SJSA1 (cell line): ENCODE measurements around the gene ASB13. TPM values are rescaled to one million over a fixed set of nuclear protein-coding genes. Genes with fewer than 3 reads are reported as not detected.

ENCODE experiments used
- DNase-seq, 2 experiments: peaks; one replicate each; pipeline ENCODE4 v3.0.0-alpha.2; 2015 to 2020; ENCODE audit warnings: low spot score in 2 of 2, low read depth in 1 of 2
- H3K27ac ChIP-seq: fragments of 250-450 bp; sonication (Bioruptor Pico); 2 replicates; pipeline ENCODE4 v1.5.1; 2020; ENCODE audit warnings: mild to moderate bottlenecking, moderate library complexity
- H3K27me3 ChIP-seq: fragments of 250-450 bp; sonication (Bioruptor Pico); replicated peaks from 2 replicates; pipeline ENCODE4 v1.5.1; 2020; ENCODE audit warnings: mild to moderate bottlenecking, moderate library complexity
- H3K36me3 ChIP-seq: fragments of 250-450 bp; sonication (Bioruptor Pico); 2 replicates; pipeline ENCODE4 v1.5.1; 2020; ENCODE audit warnings: mild to moderate bottlenecking
- H3K4me1 ChIP-seq: fragments of 250-450 bp; sonication (Bioruptor Pico); replicated peaks from 2 replicates; pipeline ENCODE4 v1.6.1; 2021; ENCODE audit warnings: mild to moderate bottlenecking
- H3K4me3 ChIP-seq: fragments of 250-450 bp; sonication (Bioruptor Pico); 2 replicates; pipeline ENCODE4 v1.5.1; 2020; ENCODE audit warnings: mild to moderate bottlenecking
- H3K9me3 ChIP-seq: fragments of 250-450 bp; sonication (Bioruptor Pico); replicated peaks from 2 replicates; pipeline ENCODE4 v1.5.1; 2020; ENCODE audit warnings: mild to moderate bottlenecking
- total RNA-seq: library from RNA; depleted of rRNA; stranded (reverse); fragments of >200 nt; shearing (Covaris generic); gene quantifications from 2 replicates; pipeline ENCODE4 v1.2.3, GENCODE V29; 2014

The ASB13 gene
- total RNA-seq, 1 experiment from 2014 or later = 6.8 TPM

DNA sequence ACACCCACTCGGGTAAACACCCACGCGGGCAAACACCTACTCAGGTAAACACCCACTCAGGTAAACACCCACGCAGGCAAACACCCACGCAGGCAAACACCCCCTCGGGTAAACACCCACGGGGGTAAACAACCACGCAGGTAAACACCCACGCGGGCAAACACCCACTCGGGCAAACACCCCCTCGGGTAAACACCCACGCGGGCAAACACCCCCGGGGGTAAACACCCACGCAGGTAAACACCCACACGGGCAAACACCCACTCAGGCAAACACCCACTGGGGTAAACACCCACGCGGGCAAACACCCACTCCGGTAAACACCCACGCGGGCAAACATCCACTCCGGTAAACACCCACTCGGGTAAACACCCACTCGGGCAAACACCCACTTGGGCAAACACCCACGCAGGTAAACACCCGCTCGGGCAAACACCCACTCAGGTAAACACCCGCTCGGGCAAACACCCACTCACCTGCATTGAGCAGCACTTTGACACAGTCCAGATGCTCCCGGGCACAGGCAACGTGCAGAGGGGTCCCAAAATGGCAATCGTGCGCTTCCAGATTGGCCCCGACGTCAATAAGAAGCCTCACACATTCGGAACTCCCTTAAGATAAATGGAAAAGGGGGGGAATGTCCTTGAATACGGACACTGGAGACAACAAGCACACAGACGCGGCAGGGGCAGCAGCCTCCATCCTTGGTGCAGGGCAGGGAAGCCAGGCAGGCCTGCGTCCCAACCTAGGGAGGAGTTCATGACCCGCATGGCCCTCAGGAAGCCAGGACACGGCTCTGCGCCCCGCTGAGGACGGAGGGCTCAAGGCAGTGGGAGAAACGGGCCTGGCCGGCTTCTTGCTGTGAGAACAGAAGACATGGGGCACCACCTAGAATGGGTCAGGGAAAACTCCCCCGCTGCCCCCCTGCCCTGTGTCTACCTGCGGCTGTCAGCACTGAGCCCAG, 17.6 kb downstream of the ASB13 start:
- Histone ChIP-seq H3K9me3 (no peaks in the 10 kb centered on the region), H3K27ac (no peak overlapping the region), H3K4me3 (no peak overlapping the region), H3K4me1 (no peaks in the 10 kb centered on the region), H3K36me3 (no peaks in the 10 kb centered on the region), H3K27me3 (no peaks in the 10 kb centered on the region)
- DNase-seq = no peak

DNA sequence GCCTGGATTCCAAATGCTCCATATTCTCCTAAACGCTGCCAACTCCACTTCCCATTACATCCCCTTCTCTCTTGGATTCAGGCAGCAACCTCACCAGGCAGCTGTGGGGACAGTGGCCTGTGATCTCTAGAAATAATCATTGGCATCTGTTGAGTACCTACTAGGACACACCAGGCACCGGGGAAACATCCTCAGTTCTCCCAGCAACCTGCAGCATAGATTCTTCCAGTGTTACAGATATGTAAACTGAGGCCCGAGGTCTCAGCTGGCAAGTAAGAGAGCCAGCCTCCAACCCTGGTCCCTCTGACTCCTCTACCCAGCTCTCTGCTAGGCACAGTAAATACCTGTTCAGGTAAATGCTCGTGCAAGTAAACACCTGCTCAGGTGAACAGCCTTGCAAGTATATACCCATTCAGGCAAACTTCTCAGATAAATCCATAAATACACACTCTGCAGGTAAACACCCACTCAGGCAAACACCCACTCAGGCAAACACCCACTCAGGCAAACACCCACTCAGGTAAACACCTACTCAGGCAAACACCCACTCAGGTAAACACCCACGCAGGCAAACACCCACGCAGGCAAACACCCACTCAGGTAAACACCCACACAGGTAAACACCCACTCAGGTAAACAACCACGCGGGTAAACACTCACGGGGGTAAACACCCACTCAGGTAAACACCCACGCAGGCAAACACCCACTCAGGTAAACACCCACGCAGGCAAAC, 18.7 kb downstream of the ASB13 start:
- Histone ChIP-seq H3K36me3 (no peaks in the 10 kb centered on the region), H3K4me1 (no peaks in the 10 kb centered on the region), H3K9me3 (no peaks in the 10 kb centered on the region), H3K4me3 (no peak overlapping the region), H3K27ac (no peak overlapping the region), H3K27me3 (no peaks in the 10 kb centered on the region)
- no peak for DNase-seq

DNA sequence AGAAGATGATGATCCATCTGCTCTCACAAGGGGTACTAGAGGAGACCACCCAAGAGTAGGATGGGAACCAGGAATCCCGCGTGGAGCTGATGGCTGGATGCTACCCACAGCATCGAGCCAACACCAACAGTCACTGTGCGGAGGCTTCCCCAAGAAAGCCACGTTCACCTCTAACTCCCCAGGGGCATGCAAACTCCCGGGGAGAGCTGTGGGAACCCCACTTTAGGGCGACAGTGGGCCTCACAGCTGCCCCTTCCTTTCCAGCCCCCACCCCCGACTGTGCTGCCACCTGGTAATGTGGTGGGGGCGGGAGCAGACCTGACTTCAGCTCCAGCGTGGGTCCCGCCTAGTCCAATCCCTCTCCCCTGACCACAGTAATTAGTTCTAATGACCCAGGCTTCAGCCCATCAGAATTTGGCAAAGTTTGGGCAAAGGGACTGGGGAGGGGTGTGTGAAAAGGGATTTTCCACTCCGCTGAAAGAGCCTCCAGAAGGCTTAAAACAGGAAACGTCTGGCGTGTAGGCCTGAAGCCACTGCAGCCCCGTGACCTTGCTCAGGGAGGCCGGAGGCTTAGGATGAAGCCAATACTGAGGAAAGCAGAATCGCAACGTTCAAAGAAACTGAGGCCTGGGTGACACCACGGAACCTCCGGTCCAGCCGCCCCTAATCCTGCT, 20.3 kb downstream of the ASB13 start:
- H3K27me3 ChIP-seq = no peaks in the 10 kb centered on the region
- no peaks in the 10 kb centered on the region for H3K4me1 ChIP-seq
- H3K27ac ChIP-seq = no peak overlapping the region
- H3K4me3 ChIP-seq = no peak overlapping the region
- H3K36me3 ChIP-seq = 0 out of 2 replicates have a peak, but pooled peaks cover 3% of the 10 kb centered on the region
- no peak for DNase-seq
- no peaks in the 10 kb centered on the region for H3K9me3 ChIP-seq

DNA sequence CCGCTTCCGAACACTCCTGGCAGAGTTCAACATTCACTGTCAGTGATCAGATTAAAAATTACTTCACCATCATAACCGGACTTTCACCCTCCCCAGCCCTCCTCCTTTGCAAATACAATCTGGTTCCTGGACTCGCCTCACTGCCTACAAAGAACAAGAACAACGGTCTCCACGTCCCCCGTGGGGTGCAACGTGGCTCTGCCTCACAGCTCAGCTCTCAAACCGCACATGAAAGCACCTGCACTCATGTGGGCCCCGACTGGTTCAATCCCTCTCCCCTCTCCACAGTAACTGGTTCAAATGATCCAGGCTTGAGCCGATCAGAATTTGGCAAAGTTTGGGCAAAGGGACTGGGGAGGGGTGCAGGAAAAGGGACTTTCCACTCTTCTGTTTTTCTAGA, 21.0 kb downstream of the ASB13 start:
- Histone ChIP-seq H3K9me3 (no peaks in the 10 kb centered on the region), H3K4me3 (no peak overlapping the region), H3K27ac (no peak overlapping the region), H3K36me3 (0 out of 2 replicates have a peak, but pooled peaks cover 3% of the 10 kb centered on the region), H3K4me1 (no peaks in the 10 kb centered on the region), H3K27me3 (no peaks in the 10 kb centered on the region)
- no peak for DNase-seq

DNA sequence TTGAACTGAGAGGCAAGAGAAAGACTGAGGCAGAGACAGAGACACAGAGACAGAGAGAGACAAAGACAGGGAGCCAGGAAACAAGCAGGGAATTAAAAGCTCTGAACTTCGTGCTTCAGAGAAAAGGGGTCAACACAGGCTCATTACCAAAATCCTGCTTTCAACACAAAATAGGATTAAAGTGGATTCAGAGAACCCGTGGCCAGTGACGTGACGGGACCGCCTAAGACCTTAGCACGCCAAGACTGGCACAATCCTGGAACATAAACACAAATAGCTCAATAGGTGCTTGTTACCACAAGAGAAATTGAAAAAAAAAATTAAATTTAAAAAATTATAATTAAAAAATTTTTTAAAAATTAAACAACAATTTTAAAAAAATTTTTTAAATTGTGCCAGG, 21.5 kb downstream of the ASB13 start:
- H3K4me1 ChIP-seq = no peaks in the 10 kb centered on the region
- no peak for DNase-seq

DNA sequence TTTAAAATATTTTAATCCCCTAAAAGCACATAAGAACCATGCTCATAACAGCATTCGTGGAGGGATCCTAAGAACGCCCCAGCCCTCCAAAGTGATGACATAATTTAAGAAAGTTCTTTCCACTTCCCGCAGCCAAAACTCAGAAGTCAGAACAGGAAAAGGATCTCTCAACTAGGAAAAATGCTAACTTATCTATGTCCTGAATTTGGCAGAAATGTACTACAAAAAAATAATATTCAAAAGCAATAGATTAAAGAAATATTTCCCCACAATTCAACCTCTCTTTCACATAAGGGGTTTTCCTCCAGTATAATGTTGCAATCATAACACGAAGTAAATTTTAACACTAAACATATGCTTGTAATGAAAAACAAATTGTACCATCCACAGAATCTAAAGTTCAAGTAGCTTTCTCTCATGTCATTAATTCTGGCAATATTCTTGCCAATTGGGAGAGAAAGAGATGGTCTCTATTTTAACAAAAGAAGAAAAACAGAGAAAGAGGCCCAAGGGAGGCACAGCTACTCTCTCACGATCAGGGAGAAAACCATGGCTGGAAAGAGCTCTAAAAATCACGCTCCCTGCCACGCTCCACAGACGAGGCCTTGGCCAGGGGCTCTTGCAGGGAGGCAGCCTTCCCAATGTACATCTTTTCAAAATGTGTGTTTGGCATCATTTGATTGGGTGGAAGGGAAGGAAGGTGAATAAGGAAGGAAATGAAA, 22.9 kb downstream of the ASB13 start:
- no peaks in the 10 kb centered on the region for H3K27me3 ChIP-seq
- no peak overlapping the region for H3K27ac ChIP-seq
- H3K4me3 ChIP-seq = no peak overlapping the region
- DNase-seq = no peak
- 0 out of 2 replicates have a peak, but pooled peaks cover 3% of the 10 kb centered on the region for H3K36me3 ChIP-seq
- no peaks in the 10 kb centered on the region for H3K9me3 ChIP-seq
- no peaks in the 10 kb centered on the region for H3K4me1 ChIP-seq

More for the DNA sequence above, 21.5 kb downstream of the ASB13 start:
- H3K36me3 ChIP-seq = 0 out of 2 replicates have a peak, but pooled peaks cover 3% of the 10 kb centered on the region
- H3K27ac ChIP-seq = no peak overlapping the region
- no peaks in the 10 kb centered on the region for H3K27me3 ChIP-seq
- no peak overlapping the region for H3K4me3 ChIP-seq
- no peaks in the 10 kb centered on the region for H3K9me3 ChIP-seq

DNA sequence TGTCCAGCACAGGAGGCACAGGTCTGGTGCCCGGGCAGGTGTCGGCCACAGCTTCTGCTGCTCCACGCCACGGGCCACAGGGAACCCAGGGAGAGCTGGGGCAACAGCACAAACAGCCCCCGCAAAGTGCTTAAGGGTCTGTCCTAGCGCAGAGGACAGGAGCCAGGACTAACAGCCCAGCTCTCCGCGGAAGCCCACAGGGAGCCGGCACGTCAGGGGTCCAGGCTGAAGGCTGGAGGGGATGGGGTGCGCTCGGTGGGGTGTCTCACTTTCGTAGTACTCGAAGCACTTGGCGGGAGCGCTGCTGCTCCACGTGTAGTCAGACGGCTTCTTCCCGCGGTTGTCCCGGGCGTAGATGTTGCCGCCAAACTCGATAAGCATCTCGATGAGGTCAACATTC, 24.9 kb downstream of the ASB13 start:
- H3K4me1 ChIP-seq = no peaks in the 10 kb centered on the region
- no peaks in the 10 kb centered on the region for H3K9me3 ChIP-seq
- no peak overlapping the region for H3K4me3 ChIP-seq
- H3K27ac ChIP-seq = no peak overlapping the region
- DNase-seq = no peak
- H3K36me3 ChIP-seq = 0 out of 2 replicates have a peak, but pooled peaks cover 3% of the 10 kb centered on the region
- H3K27me3 ChIP-seq = no peaks in the 10 kb centered on the region

DNA sequence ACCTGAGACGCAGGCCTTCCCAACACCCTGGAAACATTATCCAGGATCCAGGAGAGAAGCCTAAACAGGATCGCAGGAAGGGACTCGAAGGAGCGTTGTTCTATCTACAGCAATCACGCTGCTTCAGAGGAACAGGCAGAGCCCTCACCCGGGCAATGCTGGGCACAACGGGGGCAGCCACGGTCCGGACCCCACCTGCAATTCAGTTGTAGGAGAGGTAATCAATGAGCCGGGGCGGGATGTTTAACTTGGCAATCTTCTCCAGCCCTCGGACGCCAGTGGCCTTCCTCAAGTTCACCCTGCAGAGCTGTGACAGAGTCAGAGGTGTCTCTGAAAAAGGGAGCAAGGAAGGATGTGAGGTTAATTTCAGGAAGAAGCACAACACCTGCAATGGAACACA, 25.9 kb downstream of the ASB13 start:
- DNase-seq = no peak
- no peak overlapping the region for H3K27ac ChIP-seq
- H3K4me3 ChIP-seq = no peak overlapping the region
- H3K36me3 ChIP-seq = 0 out of 2 replicates have a peak, but pooled peaks cover 3% of the 10 kb centered on the region
- no peaks in the 10 kb centered on the region for H3K9me3 ChIP-seq
- no peaks in the 10 kb centered on the region for H3K4me1 ChIP-seq
- H3K27me3 ChIP-seq = no peaks in the 10 kb centered on the region

DNA sequence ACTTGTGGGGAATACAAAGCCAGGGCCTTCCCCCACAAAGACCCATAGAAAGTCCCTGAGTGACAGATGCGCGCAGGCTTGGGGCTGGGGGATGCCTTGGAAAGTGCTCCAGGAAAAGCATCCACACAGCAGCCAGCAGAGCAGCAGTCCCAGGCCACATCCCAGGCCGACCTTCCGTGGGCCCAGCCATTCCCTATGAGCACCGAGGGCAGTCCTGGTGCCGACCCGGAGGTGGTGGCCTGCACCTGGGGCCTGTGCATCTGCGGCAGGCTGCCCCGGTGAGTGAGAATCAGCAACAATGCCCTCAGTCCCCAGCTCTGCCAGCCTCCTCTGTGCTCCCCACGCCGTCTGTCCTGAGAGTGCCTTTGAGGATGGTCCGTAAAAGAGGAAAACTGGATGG, 26.4 kb downstream of the ASB13 start:
- H3K27me3 ChIP-seq = no peaks in the 10 kb centered on the region
- 0 out of 2 replicates have a peak, but pooled peaks cover 3% of the 10 kb centered on the region for H3K36me3 ChIP-seq
- H3K9me3 ChIP-seq = no peaks in the 10 kb centered on the region
- no peak overlapping the region for H3K27ac ChIP-seq
- H3K4me1 ChIP-seq = no peaks in the 10 kb centered on the region
- no peak overlapping the region for H3K4me3 ChIP-seq
- no peak for DNase-seq

DNA sequence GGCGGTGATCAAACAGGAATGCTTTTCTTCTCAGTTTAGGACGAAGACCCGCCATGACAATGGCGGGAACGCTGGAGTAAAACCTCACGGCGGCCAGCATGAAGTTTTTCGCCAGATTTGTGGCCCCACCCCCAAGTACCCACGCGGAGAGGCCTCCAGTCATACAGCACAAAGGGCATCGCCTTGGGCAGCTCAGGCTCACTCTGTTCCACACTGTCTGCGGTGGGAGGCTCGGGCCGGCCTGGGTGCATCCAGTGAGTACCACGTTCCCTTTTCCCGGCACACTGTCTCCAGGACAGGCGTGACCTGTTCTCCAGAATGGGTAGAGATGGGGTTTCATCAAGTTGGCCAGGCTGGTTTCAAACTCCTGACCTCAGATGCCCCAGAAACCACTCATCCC, 27.3 kb downstream of the ASB13 start:
- Histone ChIP-seq H3K36me3 (0 out of 2 replicates have a peak, but pooled peaks cover 3% of the 10 kb centered on the region), H3K9me3 (no peaks in the 10 kb centered on the region), H3K27ac (no peak overlapping the region), H3K4me3 (no peak overlapping the region), H3K27me3 (no peaks in the 10 kb centered on the region), H3K4me1 (no peaks in the 10 kb centered on the region)
- no peak for DNase-seq

DNA sequence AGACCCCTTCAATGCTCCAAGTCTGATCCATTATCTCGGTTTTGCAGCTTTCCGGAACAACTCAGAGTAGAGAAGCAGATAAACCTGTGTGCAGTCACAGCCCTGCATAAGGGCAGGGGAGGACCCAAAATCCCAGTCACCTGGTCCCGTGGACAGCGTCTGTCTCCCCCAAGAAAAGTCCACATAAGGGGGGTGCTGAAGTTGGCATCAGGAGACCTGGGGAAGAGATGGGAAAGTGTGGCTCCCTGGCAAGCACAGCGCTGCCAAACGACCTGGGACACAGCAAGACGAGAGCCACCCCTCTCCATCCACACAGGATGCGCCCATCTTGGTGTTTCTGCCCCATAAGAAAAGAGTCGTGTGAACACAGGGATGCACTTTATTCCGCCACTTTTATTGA, 27.9 kb downstream of the ASB13 start:
- DNase-seq = no peak
- Histone ChIP-seq H3K36me3 (0 out of 2 replicates have a peak, but pooled peaks cover 3% of the 10 kb centered on the region), H3K27ac (no peak overlapping the region), H3K9me3 (no peaks in the 10 kb centered on the region), H3K27me3 (no peaks in the 10 kb centered on the region), H3K4me1 (no peaks in the 10 kb centered on the region), H3K4me3 (no peak overlapping the region)

DNA sequence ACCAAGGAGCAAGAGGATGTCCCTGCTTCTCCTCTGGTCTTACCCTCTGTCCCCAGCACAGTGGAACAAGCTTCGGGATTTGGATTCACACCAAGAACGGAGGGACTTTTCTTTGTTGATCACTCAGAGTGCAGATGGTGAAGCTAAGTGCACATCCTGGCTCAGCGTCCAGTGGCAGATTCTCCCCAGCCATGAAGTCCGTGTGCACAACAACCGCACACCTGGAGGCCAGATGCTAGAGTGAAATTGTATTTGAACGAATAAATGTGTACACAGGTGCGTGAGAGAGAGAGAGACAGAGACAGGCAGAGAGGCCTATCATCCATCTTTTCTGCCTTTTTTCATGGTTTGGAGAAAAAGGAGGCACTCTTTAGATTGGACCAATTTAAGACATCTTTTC, 31.5 kb downstream of the ASB13 start:
- Histone ChIP-seq H3K9me3 (no peaks in the 10 kb centered on the region), H3K4me1 (peaks cover 2% of the 10 kb centered on the region), H3K27ac (no peak overlapping the region), H3K36me3 (no peaks in the 10 kb centered on the region), H3K27me3 (no peaks in the 10 kb centered on the region), H3K4me3 (no peak overlapping the region)
- DNase-seq = no peak

DNA sequence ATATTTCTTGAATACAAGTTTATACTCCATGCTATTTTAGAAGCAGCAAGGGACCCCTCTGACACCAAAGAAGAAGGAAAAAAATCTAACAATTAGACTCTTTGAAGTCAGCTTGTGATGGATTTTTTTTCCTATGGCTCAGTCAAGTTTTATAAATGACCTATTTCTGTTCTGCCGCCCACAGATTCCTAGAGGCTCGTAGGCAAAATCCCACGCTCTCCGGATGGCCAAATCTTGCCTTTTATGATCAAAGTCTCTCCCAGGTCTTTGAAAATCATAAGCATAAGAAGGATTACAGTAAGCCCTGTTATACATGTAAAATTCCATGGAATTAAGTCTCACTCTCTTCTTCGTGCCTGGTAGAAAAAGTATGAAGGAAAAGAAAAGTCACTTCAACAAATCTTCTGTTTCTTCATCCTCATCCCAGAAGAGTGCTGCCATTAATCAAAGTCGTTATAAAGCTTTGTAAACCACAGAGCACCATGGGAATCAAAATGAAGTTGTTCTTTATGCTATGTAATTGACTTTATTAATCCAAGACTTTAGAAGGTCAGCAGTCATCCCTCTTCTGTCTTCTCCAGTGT, 33.1 kb downstream of the ASB13 start:
- Histone ChIP-seq H3K36me3 (no peaks in the 10 kb centered on the region), H3K9me3 (no peaks in the 10 kb centered on the region), H3K27me3 (no peaks in the 10 kb centered on the region), H3K4me1 (peaks cover 18% of the 10 kb centered on the region), H3K27ac (no peak overlapping the region), H3K4me3 (no peak overlapping the region)
- no peak for DNase-seq
